Tibial artery (tissue), 4 donors: ENCODE data around the gene OCIAD1.

Experiments used
- DNase-seq, 2 donors: peaks; one replicate each; pipeline ENCODE4 v3.0.0-alpha.2; 2019
- H3K27ac ChIP-seq, 2 donors: fragments of 200-600 bp; sonication (generic) in 1 of 2; 1 replicate in 1 of 2; 2 replicates in 1 of 2; pipeline ENCODE4 v1.5.1; 2018 to 2019; ENCODE audit warnings: mild to moderate bottlenecking in 1 of 2
- H3K27me3 ChIP-seq, 2 donors: fragments of 200-600 bp; sonication (generic) in 1 of 2; one replicate each; pipeline versions ENCODE4 v1.5.1 to v1.6.0; 2016 to 2019
- H3K36me3 ChIP-seq, 3 donors: fragments of 200-600 bp; sonication (generic) in 2 of 3; one replicate each; pipeline ENCODE4 v1.5.1; 2016 to 2019; ENCODE audit warnings: mild to moderate bottlenecking in 2 of 3
- H3K4me1 ChIP-seq, 4 donors: fragments of 200-600 bp; sonication (generic) in 2 of 4; 1 replicate in 3 of 4; 2 replicates in 1 of 4; pipeline ENCODE4 v1.5.1; 2016 to 2019
- H3K4me3 ChIP-seq, 2 donors: fragments of 200-600 bp; sonication (generic) in 1 of 2; 1 replicate in 1 of 2; 2 replicates in 1 of 2; pipeline ENCODE4 v1.5.1; 2018 to 2019; ENCODE audit warnings: mild to moderate bottlenecking in 2 of 2
- H3K9me3 ChIP-seq, 3 donors: fragments of 200-600 bp; sonication (generic) in 1 of 3; one replicate each; pipeline ENCODE4 v1.5.1; 2016 to 2019
- intact Hi-C: fragments of 100-400 bp; cut with DNase I; formaldehyde crosslinking; loops from one replicate; pipeline ENCODE4 v1.15.0; 2023; ENCODE audit warnings: low total_unique reads
- TF ChIP-seq, protein P1 (sequence below), 2 experiments: fragments of 200-600 bp in 1 of 2; fragments of 450-650 bp in 1 of 2; IDR thresholded peaks; one replicate each; pipeline ENCODE4 v1.5.1; 2017 to 2019; ENCODE audit warnings: antibody characterized with exemption in 2 of 2, mild to moderate bottlenecking in 1 of 2, moderate library complexity in 1 of 2

The OCIAD1 gene

DNA sequence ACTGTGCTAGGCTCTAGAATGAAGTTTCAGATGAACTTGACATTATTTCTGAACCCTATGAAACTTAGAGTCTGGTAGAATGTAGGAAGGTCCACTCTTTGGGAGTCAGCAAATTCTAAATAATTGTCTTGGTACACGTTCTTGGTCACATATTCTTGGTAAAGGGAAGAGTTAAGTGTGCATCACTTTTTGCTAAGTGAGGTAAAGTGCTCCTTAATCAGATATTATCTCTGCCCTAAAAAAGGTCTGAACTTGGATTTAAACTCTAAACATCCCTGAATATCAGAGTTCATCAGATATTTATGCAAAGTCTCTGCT is 68.5 kb downstream of the OCIAD1 start:
- TF ChIP-seq, protein P1, sequence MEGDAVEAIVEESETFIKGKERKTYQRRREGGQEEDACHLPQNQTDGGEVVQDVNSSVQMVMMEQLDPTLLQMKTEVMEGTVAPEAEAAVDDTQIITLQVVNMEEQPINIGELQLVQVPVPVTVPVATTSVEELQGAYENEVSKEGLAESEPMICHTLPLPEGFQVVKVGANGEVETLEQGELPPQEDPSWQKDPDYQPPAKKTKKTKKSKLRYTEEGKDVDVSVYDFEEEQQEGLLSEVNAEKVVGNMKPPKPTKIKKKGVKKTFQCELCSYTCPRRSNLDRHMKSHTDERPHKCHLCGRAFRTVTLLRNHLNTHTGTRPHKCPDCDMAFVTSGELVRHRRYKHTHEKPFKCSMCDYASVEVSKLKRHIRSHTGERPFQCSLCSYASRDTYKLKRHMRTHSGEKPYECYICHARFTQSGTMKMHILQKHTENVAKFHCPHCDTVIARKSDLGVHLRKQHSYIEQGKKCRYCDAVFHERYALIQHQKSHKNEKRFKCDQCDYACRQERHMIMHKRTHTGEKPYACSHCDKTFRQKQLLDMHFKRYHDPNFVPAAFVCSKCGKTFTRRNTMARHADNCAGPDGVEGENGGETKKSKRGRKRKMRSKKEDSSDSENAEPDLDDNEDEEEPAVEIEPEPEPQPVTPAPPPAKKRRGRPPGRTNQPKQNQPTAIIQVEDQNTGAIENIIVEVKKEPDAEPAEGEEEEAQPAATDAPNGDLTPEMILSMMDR (IDR thresholded peaks at IDR 0.05), result no peak
- Histone ChIP-seq H3K4me3 (no peak overlapping the region), H3K27ac (no peak overlapping the region), H3K4me1 (no peaks in the 10 kb centered on the region), H3K9me3 (no peaks in the 10 kb centered on the region), H3K27me3 (no peaks in the 10 kb centered on the region), H3K36me3 (peaks cover 0 to 15% (median 0%) of the 10 kb centered on the region in 3 donors)
- intact Hi-C loops, result no loop called here
- no peak for DNase-seq

DNA sequence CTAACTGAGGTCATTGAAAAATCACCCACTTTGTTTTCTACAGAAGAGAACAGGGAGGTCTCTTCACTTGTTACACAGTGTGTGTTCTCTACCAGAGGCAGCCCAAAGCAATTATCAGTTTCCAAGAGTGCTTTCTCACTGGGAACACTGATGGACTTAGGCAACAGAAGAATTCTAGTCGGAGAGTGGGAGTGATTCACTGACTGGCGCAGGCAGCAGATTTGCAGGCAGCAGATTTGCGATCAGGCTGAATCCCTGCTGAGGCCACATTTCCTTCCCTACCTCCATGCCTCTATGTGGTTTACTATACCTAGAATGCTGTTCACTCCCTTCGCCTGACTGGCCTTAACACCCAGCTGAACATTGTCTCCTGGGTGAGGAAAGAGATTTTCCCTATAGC is 69.1 kb downstream of the OCIAD1 start:
- DNase-seq, result no peak
- TF ChIP-seq, protein P1 (IDR thresholded peaks at IDR 0.05), result no peak
- intact Hi-C loops, result no loop called here
- Histone ChIP-seq H3K27ac (no peak overlapping the region), H3K4me3 (no peak overlapping the region), H3K36me3 (peaks cover 0 to 15% (median 0%) of the 10 kb centered on the region in 3 donors), H3K9me3 (no peaks in the 10 kb centered on the region), H3K27me3 (no peaks in the 10 kb centered on the region), H3K4me1 (no peaks in the 10 kb centered on the region)

DNA sequence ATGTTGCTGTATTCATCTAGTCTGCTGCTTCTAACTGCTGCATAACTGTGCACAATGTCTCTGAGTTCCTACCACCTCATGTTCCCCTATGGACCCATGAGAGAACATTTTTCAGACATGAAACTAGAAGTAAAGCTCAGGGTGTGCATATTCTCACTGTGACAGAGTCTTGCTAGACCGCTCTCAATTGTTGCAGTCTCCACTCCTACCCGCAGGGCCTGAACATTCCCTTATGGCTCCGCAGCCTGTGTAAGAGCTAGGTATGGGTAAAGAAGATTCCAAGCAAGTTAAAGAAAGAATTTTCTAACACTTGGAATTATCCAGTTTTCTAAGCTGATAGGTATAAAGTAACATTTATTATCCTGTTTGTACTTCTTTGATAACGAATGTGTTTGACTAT is 70.3 kb downstream of the OCIAD1 start:
- H3K27ac ChIP-seq, result no peak overlapping the region
- H3K36me3 ChIP-seq, result peaks cover 0 to 15% (median 0%) of the 10 kb centered on the region in 3 donors
- peaks cover 0 to 5% (median 3%) of the 10 kb centered on the region in 4 donors for H3K4me1 ChIP-seq
- no peaks in the 10 kb centered on the region for H3K9me3 ChIP-seq
- intact Hi-C loops, result no loop called here
- H3K4me3 ChIP-seq, result no peak overlapping the region
- H3K27me3 ChIP-seq, result no peaks in the 10 kb centered on the region
- DNase-seq, result no peak
- TF ChIP-seq, protein P1 (IDR thresholded peaks at IDR 0.05), result no peak

DNA sequence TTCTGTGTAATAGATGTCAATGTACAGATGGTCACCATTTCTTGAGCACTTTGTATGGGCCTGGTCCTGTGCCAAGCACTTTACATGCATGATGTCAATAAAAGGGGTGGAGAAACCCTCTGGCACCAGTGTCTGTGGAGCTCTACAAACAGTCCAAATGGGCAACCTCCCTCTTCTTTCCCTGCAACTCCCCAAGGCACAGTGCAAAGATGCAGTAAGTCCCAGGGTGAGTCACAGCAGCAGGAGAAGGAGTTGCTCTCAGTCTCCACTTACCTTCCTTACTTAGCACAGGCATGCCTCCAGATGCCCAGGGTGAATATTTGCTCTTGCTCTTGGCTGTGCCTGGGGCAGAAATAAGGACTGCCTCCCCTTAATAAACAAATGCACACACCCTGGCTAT is 71.4 kb downstream of the OCIAD1 start:
- H3K27ac ChIP-seq, result no peak overlapping the region
- intact Hi-C loops, result no loop called here
- H3K9me3 ChIP-seq, result no peaks in the 10 kb centered on the region
- TF ChIP-seq, protein P1 (IDR thresholded peaks at IDR 0.05), result no peak
- DNase-seq, result no peak
- no peak overlapping the region for H3K4me3 ChIP-seq
- peaks cover 0 to 15% (median 0%) of the 10 kb centered on the region in 3 donors for H3K36me3 ChIP-seq
- no peaks in the 10 kb centered on the region for H3K27me3 ChIP-seq
- peaks cover 0 to 14% (median 10%) of the 10 kb centered on the region in 4 donors for H3K4me1 ChIP-seq

DNA sequence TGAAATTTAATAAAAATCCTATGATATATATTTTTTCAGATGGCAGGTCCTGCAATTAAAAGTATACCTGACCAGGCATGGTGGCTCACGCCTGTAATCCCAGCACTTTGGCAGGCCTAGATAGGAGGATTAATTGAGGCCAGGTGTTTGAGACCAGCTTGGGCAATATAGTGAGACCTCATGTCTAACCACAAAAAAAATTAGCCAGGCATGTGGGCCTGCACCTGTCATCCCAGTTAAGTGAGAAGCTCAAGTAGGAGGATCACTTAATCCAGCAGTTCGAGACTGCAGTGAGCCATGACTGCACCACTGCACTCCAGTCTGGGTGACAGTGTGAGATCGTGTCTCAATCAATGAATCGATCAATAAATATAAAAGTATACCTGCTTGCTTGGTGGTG is 73.2 kb downstream of the OCIAD1 start:
- Histone ChIP-seq H3K27ac (no peak overlapping the region), H3K36me3 (peaks cover 0 to 15% (median 0%) of the 10 kb centered on the region in 3 donors), H3K9me3 (no peaks in the 10 kb centered on the region), H3K27me3 (no peaks in the 10 kb centered on the region), H3K4me1 (peaks cover 0 to 14% (median 10%) of the 10 kb centered on the region in 4 donors), H3K4me3 (no peak overlapping the region)
- no peak for DNase-seq
- TF ChIP-seq, protein P1 (IDR thresholded peaks at IDR 0.05), result no peak
- intact Hi-C loops, result no loop called here

DNA sequence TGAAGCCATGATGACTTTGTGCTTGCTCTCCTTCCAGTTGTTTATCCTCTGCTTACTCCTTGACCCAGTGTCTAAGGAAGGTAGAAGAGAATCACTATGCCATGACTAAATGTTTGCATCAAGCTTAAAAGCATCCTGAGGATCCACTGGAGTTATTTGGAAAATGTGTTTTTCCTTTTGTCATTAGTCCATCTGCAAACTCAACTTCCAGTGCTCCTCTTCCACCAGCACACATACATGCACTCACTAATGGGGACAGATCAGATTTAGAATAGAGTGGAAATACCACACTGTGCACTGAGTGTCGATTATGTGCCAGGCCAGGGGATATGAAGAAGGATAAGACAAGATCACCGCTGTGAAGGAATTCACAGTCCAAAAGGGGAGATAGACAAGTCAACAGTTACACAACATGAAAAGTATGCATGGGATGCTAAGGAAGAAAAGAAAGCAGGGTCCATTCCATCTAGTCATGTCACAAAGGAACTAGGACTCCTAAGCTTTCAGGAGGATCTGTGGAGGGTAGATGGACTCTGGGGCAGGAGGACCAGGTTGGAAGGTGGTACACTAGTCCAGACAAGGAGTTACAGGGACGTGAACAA is 73.8 kb downstream of the OCIAD1 start:
- Histone ChIP-seq H3K27ac (no peak overlapping the region), H3K36me3 (peaks cover 0 to 15% (median 0%) of the 10 kb centered on the region in 3 donors), H3K4me3 (no peak overlapping the region), H3K9me3 (no peaks in the 10 kb centered on the region), H3K27me3 (no peaks in the 10 kb centered on the region), H3K4me1 (peaks cover 0 to 14% (median 10%) of the 10 kb centered on the region in 4 donors)
- no peak for DNase-seq
- intact Hi-C loops, result no loop called here
- TF ChIP-seq, protein P1 (IDR thresholded peaks at IDR 0.05), result no peak
